SKM-1 treated with dmso at 0.1 percent for 144 hours (cell line): ENCODE data around the gene SOX18.
"Not testable (repeated sequence)": the region's sequence is repeated elsewhere in the genome, so short reads cannot be mapped to it uniquely, and the experiment has no call there.

ENCODE experiments used
- DNase-seq: peaks from one replicate; lab custom pipeline; 2025; ENCODE audit not compliant: unreplicated experiment; lab: John Stamatoyannopoulos, UW

The SOX18 gene

GRCh38 chr20:64025101-64025825 lies 24.2 kb downstream of the SOX18 start:
- no peak for DNase-seq

DNA sequence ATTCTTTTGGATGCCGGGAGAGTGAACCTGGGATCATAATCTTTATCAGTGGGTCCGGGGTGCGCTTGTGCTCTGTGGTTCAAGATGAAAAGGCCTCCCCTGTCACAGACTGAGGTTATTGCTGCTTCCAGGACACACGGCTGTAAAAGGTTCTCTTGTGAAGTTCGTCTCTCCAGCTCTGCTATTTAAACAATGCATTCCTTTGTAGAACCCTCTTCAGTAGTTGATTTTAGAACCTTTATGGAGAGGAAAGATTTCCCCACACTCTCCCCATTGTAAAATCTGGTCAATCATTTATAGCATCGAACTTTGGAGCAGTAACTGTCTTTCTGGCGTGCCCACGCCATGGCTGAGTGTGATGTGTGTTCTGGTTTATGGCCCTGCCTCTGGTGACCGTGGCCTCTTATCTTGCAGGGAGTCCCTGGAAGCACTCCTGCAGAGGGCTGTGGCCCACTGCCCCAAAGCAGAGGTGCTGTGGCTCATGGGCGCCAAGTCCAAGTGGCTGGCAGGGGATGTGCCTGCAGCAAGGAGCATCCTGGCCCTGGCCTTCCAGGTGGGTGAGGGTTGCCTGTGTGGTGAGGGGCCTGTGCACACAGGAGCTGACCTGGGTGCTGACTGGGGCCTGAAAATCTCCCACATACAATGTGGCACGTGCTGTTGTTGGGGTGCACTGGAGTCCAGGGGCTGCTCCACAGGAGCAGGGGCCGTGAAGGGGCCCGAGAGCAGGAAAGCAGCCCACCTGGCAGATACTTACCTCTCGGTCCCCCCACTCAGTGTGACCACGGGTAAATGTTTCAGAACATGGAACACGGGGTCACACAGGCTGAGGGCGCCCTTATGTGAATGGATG lies 25.1 kb downstream of the SOX18 start:
- no peak for DNase-seq

DNA sequence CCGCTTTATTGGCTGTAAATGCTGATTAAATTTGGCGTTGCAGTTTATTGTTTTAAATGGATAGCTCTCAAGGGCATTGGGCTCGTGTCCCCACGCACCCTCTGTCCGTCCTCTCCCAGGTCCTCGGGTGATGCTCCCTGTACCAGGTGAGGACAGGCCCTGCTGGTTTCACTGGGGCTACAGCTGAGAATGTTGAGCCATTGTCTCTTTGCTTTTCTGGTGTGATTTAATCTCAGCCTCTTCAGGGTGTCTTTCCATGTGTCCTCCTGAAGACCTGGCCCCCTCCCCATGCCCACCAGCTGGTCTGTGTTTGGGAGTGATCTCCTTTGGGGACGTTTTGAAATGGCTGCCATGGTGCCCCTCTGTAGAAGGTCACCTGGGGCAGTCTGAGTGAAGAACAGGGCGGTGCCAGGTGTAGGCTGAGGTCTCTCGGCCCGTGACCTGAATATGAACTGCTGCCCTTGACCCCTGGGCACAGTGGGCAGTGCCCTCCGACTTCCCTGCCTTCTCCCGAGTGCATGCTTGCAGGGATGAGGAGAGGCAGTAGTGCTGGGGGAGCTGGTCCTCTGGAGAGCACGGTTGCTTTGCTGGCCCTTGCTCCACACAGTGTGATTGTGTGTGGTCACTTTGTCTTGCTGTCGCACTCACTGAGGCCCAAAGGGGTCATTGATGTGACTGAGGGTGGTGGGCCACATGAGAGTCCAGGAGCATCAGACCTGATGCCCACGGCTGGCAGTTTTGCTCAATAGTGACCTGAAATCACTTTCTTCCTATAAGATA lies 25.9 kb downstream of the SOX18 start:
- DNase-seq, result no peak

DNA sequence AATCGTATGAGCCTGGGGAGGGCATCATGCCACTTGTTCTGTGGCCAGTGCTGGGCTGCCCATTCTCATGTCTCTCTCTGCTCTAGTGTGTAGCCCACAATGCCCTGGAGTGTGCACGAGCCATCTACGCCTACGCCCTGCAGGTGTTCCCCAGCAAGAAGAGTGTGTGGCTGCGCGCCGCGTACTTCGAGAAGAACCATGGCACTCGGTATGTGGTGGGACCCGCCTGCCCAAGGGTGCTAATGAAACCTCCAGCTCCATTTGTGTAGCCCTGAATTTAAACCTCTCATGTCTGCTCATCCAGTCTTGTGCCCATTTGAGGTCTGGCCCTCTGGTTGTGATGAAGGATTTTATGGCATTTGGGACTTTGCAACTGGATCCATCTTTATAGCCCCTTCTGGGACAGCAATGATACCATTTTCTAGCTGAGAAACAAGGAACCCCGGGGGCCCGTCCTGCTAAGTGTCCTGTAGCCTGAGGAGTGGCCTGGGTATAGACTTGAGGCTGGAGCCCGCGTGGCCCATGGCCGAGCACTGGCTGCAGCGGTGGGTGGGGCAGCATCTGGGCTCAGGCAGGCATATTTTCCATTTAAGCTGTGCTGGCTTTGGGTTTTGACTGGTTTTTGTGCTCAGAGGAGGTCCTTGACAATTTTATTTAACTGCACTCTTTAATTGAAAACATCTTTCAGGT lies 26.6 kb downstream of the SOX18 start:
- DNase-seq, result no peak

DNA sequence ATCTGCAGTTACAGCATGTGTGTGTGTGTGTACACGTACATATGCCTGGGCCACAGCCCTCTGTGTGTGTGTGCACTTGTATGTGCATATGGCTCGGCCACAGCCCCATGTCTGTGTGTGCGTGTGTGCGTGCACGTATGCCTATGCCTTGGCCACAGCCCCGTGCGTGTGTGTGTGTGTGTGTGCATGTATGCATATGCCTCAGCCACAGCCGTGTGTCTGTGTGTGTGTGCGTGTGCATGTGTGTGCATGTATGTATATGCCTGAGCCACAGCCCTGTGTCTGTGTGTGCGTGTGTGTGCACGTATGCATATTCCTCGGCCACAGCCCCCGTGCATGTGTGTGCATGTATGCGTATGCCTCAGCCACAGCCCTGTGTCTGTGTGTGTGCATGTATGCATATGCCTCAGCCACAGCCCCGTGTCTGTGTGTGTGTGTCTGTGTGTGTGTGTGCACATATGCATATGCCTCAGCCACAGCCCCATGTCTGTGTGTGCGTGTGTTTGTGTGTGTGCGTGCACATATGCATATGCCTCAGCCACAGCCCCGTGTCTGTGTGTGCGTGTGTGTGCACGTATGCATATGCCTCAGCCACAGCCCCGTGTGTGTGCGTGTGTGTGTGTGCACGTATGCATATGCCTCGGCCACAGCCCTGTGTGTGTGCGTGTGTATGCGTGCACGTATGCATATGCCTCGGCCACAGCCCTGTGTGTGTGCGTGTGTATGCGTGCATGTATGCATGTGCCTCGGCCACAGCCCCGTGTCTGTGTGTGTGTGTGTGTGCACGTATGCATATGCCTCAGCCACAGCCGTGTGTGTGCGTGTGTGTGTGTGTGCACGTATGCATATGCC lies 28.1 kb downstream of the SOX18 start:
- no peak for DNase-seq

DNA sequence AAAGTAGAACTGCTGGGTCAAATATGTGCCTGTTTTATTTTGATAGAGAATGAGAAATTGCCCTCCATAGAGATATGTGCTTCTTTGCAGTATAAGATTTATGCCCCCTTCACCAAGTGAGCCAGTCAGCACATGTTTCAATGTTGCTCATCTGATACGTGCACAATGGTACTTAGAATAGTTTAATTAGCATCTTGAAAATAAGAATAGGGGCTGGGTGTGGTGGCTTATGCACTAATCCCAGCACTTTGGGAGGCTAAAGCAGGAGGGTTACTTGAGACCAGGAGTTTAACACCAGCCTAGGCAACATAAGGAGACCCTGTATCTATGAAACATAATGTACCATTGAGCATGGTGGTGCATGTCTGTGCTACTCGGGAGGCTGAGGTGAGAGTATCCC lies 33.8 kb downstream of the SOX18 start:
- no peak for DNase-seq

- not testable (repeated sequence) for DNase-seq
Measured at GRCh38 chr20:64012385-64013154, 36.9 kb downstream of the SOX18 start.

GRCh38 chr20:64011366-64011779 lies 38.1 kb downstream of the SOX18 start:
- no peak for DNase-seq

GRCh38 chr20:64010711-64011237 lies 38.7 kb downstream of the SOX18 start:
- no peak for DNase-seq

DNA sequence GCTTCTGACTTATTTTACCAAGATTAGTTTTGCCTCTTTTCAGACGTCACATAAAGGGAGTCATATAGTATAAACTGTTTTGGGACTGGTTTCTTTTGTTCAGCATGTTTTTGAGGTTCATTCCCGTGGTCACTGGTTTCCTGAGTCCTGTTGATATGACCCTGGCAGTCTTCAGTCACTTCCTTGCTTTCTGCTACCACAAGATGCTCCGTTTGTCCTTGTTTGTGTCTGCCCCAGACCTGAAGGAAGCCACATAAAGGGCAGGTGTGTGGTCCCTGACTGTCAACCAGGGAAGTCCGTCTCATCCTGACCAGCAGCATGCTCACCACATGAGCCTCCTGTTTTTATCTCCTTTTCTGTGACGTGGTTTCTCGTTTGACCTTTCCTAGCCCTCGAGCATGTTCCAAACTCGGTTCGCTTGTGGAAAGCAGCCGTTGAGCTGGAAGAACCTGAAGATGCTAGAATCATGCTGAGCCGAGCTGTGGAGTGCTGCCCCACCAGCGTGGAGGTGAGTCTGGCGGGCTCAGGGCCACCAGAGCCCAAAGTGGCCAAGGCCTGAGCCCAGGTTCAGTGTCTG lies 39.5 kb downstream of the SOX18 start:
- DNase-seq, result no peak

DNA sequence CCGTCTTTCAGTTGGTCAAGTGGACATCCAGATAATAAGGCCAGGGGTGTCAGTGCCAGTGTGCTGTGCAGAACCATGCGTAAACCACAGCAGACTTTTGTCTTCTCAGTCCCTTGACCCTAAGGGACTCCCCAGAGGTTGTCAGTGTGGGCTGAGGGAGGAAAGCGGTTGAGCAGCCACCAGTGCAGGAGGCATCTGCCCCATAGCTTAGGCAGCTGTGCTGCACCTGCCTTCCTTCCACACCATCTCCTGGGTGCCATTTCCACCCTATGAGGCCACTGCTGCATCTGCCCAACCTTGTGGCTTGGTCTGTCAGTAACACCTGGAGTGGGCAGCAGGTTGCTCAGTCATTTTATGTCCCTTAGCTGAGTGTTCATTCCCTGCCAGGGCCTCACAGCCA lies 42.5 kb downstream of the SOX18 start:
- no peak for DNase-seq

- no peak for DNase-seq
Measured at GRCh38 chr20:64006490-64006889, 42.9 kb downstream of the SOX18 start.

DNA sequence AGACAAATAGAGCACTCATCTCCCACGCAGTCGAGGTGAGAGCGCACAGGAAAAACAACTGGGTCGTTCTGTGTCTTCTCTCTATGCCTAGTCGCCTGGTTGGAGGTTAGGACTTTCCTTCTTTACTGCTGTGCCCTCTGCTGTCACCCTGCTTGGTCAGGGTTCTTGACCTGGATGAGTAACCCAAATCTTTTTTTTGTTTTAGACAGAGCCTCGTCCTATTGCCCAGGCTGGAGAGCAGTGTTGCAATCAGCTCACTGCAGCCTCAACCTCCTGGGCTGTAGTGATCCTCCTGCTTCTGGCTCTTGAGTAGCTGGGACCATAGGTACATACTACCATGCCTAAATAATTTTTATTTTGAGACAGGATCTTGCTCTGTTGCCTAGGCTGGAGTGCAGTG lies 44.0 kb downstream of the SOX18 start:
- no peak for DNase-seq

DNA sequence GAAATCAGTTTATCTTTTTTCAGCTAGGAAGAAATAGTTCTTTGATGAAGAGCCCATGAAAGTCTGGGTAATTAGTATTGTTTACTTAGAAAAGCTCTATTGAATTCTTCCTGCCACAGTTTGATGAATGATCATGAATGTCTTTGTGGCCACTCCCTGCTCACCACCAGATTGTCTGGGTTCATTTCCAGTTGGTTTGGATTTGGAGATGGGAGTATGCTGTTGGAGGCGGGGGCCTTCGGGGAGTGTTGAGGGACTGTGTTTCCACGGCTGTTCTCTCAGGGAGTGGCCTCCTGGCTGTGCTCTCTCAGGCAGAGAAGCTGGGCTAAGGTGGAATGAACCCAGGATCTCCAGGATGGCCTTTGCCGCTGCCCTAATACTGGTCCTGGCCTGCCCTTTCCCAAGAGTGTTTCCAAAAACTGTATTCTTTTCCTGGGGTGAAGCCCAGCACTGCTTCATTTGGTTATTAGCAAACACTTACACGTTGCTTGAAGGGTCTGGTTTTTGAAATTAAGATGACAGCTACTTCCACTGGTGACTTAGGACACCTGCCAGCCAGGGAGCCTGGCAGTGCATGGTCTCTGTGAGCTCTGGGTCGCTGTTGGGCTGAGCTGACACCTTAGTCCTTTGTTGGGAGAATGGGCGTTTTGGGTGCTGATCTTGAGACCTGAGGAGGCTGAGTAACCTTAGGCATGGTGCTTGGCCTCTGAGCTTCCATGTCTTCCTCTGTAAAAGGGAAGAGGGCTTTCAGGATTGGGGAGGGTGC lies 45.3 kb downstream of the SOX18 start:
- DNase-seq, result no peak

GRCh38 chr20:64001607-64002011 lies 47.8 kb downstream of the SOX18 start:
- DNase-seq, result no peak

GRCh38 chr20:64000906-64001305 lies 48.5 kb downstream of the SOX18 start:
- DNase-seq, result no peak
